Kidney (tissue), 22 donors: ENCODE measurements around the gene SLITRK6. TPM values are rescaled to one million over a fixed set of nuclear protein-coding genes. Genes with fewer than 3 reads are reported as not detected.
A peak's percentile ranks its signal among the peaks of the same experiment; 100 is the strongest.

ENCODE experiments used
- DNase-seq, 5 donors: peaks; one replicate each; pipeline ENCODE4 v3.0.0-alpha.2; 2013 to 2020
- FAIRE-seq: peaks from 2 replicates; lab custom pipeline; 2012; peaks lifted over from hg19 to GRCh38; lab: Jason Lieb, UNC
- H3K27ac ChIP-seq, 2 donors: one replicate each; pipeline ENCODE4 v1.7.0; 2013; ENCODE audit warnings: low read depth in 2 of 2, low read length in 2 of 2, inconsistent platforms in 1 of 2
- H3K27me3 ChIP-seq: one replicate; pipeline ENCODE4 v1.7.1; 2013; ENCODE audit warnings: low read length, inconsistent platforms; ENCODE audit not compliant: control insufficient read depth, insufficient read depth
- H3K36me3 ChIP-seq, 3 donors: one replicate each; pipeline versions ENCODE4 v1.7.0 to v1.7.1; 2013; ENCODE audit warnings: low read length in 3 of 3, control low read depth in 1 of 3, inconsistent platforms in 1 of 3; ENCODE audit not compliant: insufficient read depth in 3 of 3, control insufficient read depth in 2 of 3
- H3K4me1 ChIP-seq, 3 donors: one replicate each; pipeline versions ENCODE4 v1.7.0 to v1.7.1; 2013; ENCODE audit warnings: low read length in 3 of 3, inconsistent platforms in 1 of 3, low read depth in 1 of 3; ENCODE audit not compliant: control insufficient read depth in 2 of 3, insufficient read depth in 2 of 3
- H3K4me3 ChIP-seq, 3 donors: one replicate each; pipeline versions ENCODE4 v1.7.0 to v1.8.1; 2013; ENCODE audit warnings: low read length in 3 of 3, control low read depth in 1 of 3, inconsistent platforms in 1 of 3
- H3K9ac ChIP-seq, 3 donors: one replicate each; pipeline versions ENCODE4 v1.7.0 to v1.7.1; 2013; ENCODE audit warnings: low read length in 3 of 3, control low read depth in 1 of 3, inconsistent platforms in 1 of 3
- H3K9me3 ChIP-seq, 3 donors: one replicate each; pipeline versions ENCODE4 v1.7.0 to v1.7.1; 2013; ENCODE audit warnings: low read length in 3 of 3, control low read depth in 1 of 3, inconsistent platforms in 1 of 3; ENCODE audit not compliant: control insufficient read depth in 2 of 3, insufficient read depth in 1 of 3
- CTCF ChIP-seq: IDR thresholded peaks from 3 replicates; pipeline ENCODE4 v1.5.1; 2012; ENCODE audit warnings: mild to moderate bottlenecking, moderate library complexity, borderline replicate concordance; ENCODE audit not compliant: insufficient read depth; ENCODE audit errors: extremely low read depth
- intact Hi-C: fragments of 100-400 bp; cut with DNase I; formaldehyde crosslinking; loops from one replicate; pipeline ENCODE4 v1.11.1; 2022
- long read RNA-seq, 10 donors: library from polyadenylated mRNA in 1 of 10; unstranded in 1 of 10; transcript quantifications; one replicate each; pipeline ENCODE4 v2.0.0 and lab custom pipeline, GENCODE V29; 2021 to 2026
- polyA plus RNA-seq: library from polyadenylated mRNA; stranded (reverse); fragments of 350-450 nt; fragmentation: Illumina TruSeq; extraction: RNeasy Lipid Tissue Mini Kit (QIAGEN cat#74804); gene quantifications from one replicate; pipeline ENCODE4 v1.2.3, GENCODE V29; 2014; ENCODE audit warnings: low read depth, low replicate concordance; ENCODE audit not compliant: insufficient read depth
- total RNA-seq: library from RNA; stranded (reverse); fragmentation: NEBNext Ultra II Directional; extraction: Animal tissue kit (Norgen Biotek cat#: 25700); gene quantifications from one replicate; pipeline ENCODE4 v1.2.1, GENCODE V29; 2021
- donor health status: control.
- donor health status: control.
- donor health status: control.
- donor health status: control.
- donor health status: control.
- donor health status: DM: yes; HTN: yes; CAD: no.
- donor health status: Normal renal cell carcinoma (clear cell type).

Gene SLITRK6
- total RNA-seq (0.09 TPM), polyA plus RNA-seq (not detected)
- long read RNA-seq, donor 1, full-length matches to known transcripts, result 1 of 1 reads
- long read RNA-seq, donor 1, partial matches to known transcripts, result 0 of 1 reads
- long read RNA-seq, donor 1, other reads (novel, unspliced or antisense), result 0 of 1 reads
- long read RNA-seq, donor 2, full-length matches to known transcripts, result 2 of 2 reads
- long read RNA-seq, donor 2, partial matches to known transcripts, result 0 of 2 reads
- long read RNA-seq, donor 2, other reads (novel, unspliced or antisense), result 0 of 2 reads
- long read RNA-seq, donor 3, full-length matches to known transcripts, result 1 of 1 reads
- long read RNA-seq, donor 3, partial matches to known transcripts, result 0 of 1 reads
- long read RNA-seq, donor 3, other reads (novel, unspliced or antisense), result 0 of 1 reads
- long read RNA-seq, donor 4, result 0 reads
- long read RNA-seq, donor 5, result 0 reads
- long read RNA-seq, donor 6, full-length matches to known transcripts, result 3 of 3 reads
- long read RNA-seq, donor 6, partial matches to known transcripts, result 0 of 3 reads
- long read RNA-seq, donor 6, other reads (novel, unspliced or antisense), result 0 of 3 reads
- long read RNA-seq, donor 7, result 0 reads
- long read RNA-seq, donor 8, full-length matches to known transcripts, result 3 of 3 reads
- long read RNA-seq, donor 8, partial matches to known transcripts, result 0 of 3 reads
- long read RNA-seq, donor 8, other reads (novel, unspliced or antisense), result 0 of 3 reads
- long read RNA-seq, donor 9, full-length matches to known transcripts, result 1 of 1 reads
- long read RNA-seq, donor 9, partial matches to known transcripts, result 0 of 1 reads
- long read RNA-seq, donor 9, other reads (novel, unspliced or antisense), result 0 of 1 reads
- long read RNA-seq, donor 10, full-length matches to known transcripts, result 3 of 3 reads
- long read RNA-seq, donor 10, partial matches to known transcripts, result 0 of 3 reads
- long read RNA-seq, donor 10, other reads (novel, unspliced or antisense), result 0 of 3 reads

- no peaks in the 10 kb centered on the region for H3K36me3 ChIP-seq
- FAIRE-seq (no peak), DNase-seq (peak in 3 of 5 donors; percentile 22 to 69 (median 60))
- H3K4me1 ChIP-seq, result no peaks in the 10 kb centered on the region
- peak within 1 kb of the TSS in 1 of 3 donors; percentile 67 for H3K4me3 ChIP-seq
- H3K9ac ChIP-seq, result peak within 1 kb of the TSS in 1 of 3 donors; percentile 57
- H3K9me3 ChIP-seq, result no peaks in the 10 kb centered on the region
- H3K27ac ChIP-seq, result no peak within 1 kb of the TSS
- no peak for TF ChIP-seq CTCF
- intact Hi-C loops, result no loop called here
- H3K27me3 ChIP-seq, result no peaks in the 10 kb centered on the region
Measured at GRCh38 chr13:85799097-85799582, at the start of gene SLITRK6. SLITRK6 (minus strand) TSS chr13:85799419; CDS start chr13:85796508, 2,911 bp downstream.

- no peak for TF ChIP-seq CTCF
- H3K36me3 ChIP-seq, result no peaks in the 10 kb centered on the region
- no peak overlapping the region for H3K4me3 ChIP-seq
- no peaks in the 10 kb centered on the region for H3K27me3 ChIP-seq
- intact Hi-C loops, result no loop called here
- peaks cover 0 to 3% (median 2%) of the 10 kb centered on the region in 3 donors for H3K9me3 ChIP-seq
- no peaks in the 10 kb centered on the region for H3K4me1 ChIP-seq
- H3K9ac ChIP-seq, result no peak overlapping the region
- DNase-seq, result no peak
- FAIRE-seq, result no peak
- H3K27ac ChIP-seq, result no peak overlapping the region
Measured at GRCh38 chr13:85847012-85847411, 47.8 kb upstream of the SLITRK6 start.

- H3K27ac ChIP-seq, result no peak overlapping the region
- no peaks in the 10 kb centered on the region for H3K4me1 ChIP-seq
- TF ChIP-seq CTCF, result no peak
- no peak for FAIRE-seq
- no peak for DNase-seq
- H3K4me3 ChIP-seq, result no peak overlapping the region
- intact Hi-C loops, result no loop called here
- no peaks in the 10 kb centered on the region for H3K9me3 ChIP-seq
- no peaks in the 10 kb centered on the region for H3K27me3 ChIP-seq
- H3K9ac ChIP-seq, result no peak overlapping the region
- no peaks in the 10 kb centered on the region for H3K36me3 ChIP-seq
Measured at GRCh38 chr13:85841427-85841826, 42.2 kb upstream of the SLITRK6 start.
